ENCODE data around the gene QKI.
A peak's percentile ranks its signal among the peaks of the same experiment; 100 is the strongest.
"Not testable (repeated sequence)": the region's sequence is repeated elsewhere in the genome, so short reads cannot be mapped to it uniquely, and the experiment has no call there.

Gene QKI

GRCh38 chr6:163423696-163424095 is 9.2 kb downstream of the QKI start:
- no peak for DNase-seq (ENCODE audit: low read depth)
- no peak for TF ChIP-seq MAX (IDR thresholded peaks at IDR 0.05; ENCODE audit: low read depth, low read length)
- TF ChIP-seq POLR2A (IDR thresholded peaks at IDR 0.05; ENCODE audit: extremely low read depth, insufficient read length): no peak
- TF ChIP-seq CTCF (IDR thresholded peaks at IDR 0.05; ENCODE audit: low read depth, low read length): no peak
- TF ChIP-seq MYC (IDR thresholded peaks at IDR 0.05; ENCODE audit: low read depth, low read length): no peak
- H3K4me3 ChIP-seq (ENCODE audit: low read depth, low read length): no peak overlapping the region

GRCh38 chr6:163427498-163428254 is 13.2 kb downstream of the QKI start:
- no peak overlapping the region for H3K4me3 ChIP-seq (ENCODE audit: low read depth, low read length)
- TF ChIP-seq MAX (IDR thresholded peaks at IDR 0.05; ENCODE audit: low read depth, low read length) (no peak), POLR2A (IDR thresholded peaks at IDR 0.05; ENCODE audit: extremely low read depth, insufficient read length) (no peak), MYC (IDR thresholded peaks at IDR 0.05; ENCODE audit: low read depth, low read length) (no peak), CTCF (IDR thresholded peaks at IDR 0.05; ENCODE audit: low read depth, low read length) (no peak)
- peak; percentile 70 for DNase-seq (ENCODE audit: low read depth)

GRCh38 chr6:163428373-163428772 is 13.9 kb downstream of the QKI start:
- DNase-seq (ENCODE audit: low read depth): no peak
- TF ChIP-seq MAX (IDR thresholded peaks at IDR 0.05; ENCODE audit: low read depth, low read length): no peak
- no peak for TF ChIP-seq POLR2A (IDR thresholded peaks at IDR 0.05; ENCODE audit: extremely low read depth, insufficient read length)
- TF ChIP-seq MYC (IDR thresholded peaks at IDR 0.05; ENCODE audit: low read depth, low read length): no peak
- TF ChIP-seq CTCF (IDR thresholded peaks at IDR 0.05; ENCODE audit: low read depth, low read length): no peak
- no peak overlapping the region for H3K4me3 ChIP-seq (ENCODE audit: low read depth, low read length)

GRCh38 chr6:163429858-163430448 is 15.4 kb downstream of the QKI start:
- no peak for TF ChIP-seq MAX (IDR thresholded peaks at IDR 0.05; ENCODE audit: low read depth, low read length)
- no peak for TF ChIP-seq CTCF (IDR thresholded peaks at IDR 0.05; ENCODE audit: low read depth, low read length)
- no peak for TF ChIP-seq MYC (IDR thresholded peaks at IDR 0.05; ENCODE audit: low read depth, low read length)
- no peak for TF ChIP-seq POLR2A (IDR thresholded peaks at IDR 0.05; ENCODE audit: extremely low read depth, insufficient read length)
- H3K4me3 ChIP-seq (ENCODE audit: low read depth, low read length): no peak overlapping the region
- DNase-seq (ENCODE audit: low read depth): no peak

GRCh38 chr6:163432300-163432699 is 17.8 kb downstream of the QKI start:
- no peak overlapping the region for H3K4me3 ChIP-seq (ENCODE audit: low read depth, low read length)
- DNase-seq (ENCODE audit: low read depth): no peak
- TF ChIP-seq CTCF (IDR thresholded peaks at IDR 0.05; ENCODE audit: low read depth, low read length) (no peak), MAX (IDR thresholded peaks at IDR 0.05; ENCODE audit: low read depth, low read length) (no peak), POLR2A (IDR thresholded peaks at IDR 0.05; ENCODE audit: extremely low read depth, insufficient read length) (no peak), MYC (IDR thresholded peaks at IDR 0.05; ENCODE audit: low read depth, low read length) (no peak)

GRCh38 chr6:163433486-163433885 is 19.0 kb downstream of the QKI start:
- DNase-seq (ENCODE audit: low read depth); H3K4me3 ChIP-seq (ENCODE audit: low read depth, low read length): not testable (repeated sequence)
